Urinary bladder (tissue), 4 donors: ENCODE measurements around the gene TBC1D19. TPM values are rescaled to one million over a fixed set of nuclear protein-coding genes. Genes with fewer than 3 reads are reported as not detected.
"Not testable (repeated sequence)": the region's sequence is repeated elsewhere in the genome, so short reads cannot be mapped to it uniquely, and the experiment has no call there.

Experiments
- DNase-seq: peaks from one replicate; pipeline ENCODE4 v3.0.0-alpha.2; 2015; ENCODE audit errors: extremely low spot score
- H3K27ac ChIP-seq: one replicate; pipeline ENCODE4 v1.5.1; 2013; ENCODE audit warnings: low read depth, mild to moderate bottlenecking, moderate library complexity
- H3K36me3 ChIP-seq: one replicate; pipeline ENCODE4 v1.6.1; 2013; ENCODE audit warnings: mild to moderate bottlenecking, moderate library complexity; ENCODE audit not compliant: insufficient read depth
- H3K4me1 ChIP-seq: one replicate; pipeline ENCODE4 v1.6.1; 2013; ENCODE audit warnings: mild to moderate bottlenecking, moderate library complexity; ENCODE audit not compliant: insufficient read depth
- H3K4me3 ChIP-seq: one replicate; pipeline ENCODE4 v1.5.1; 2013; ENCODE audit warnings: low read depth, low read length
- WGBS: extraction: QIAGEN DNeasy Blood & Tissue Kit; methylation state at CpG from one replicate; pipeline ENCODE4 v1.1.7; 2013; 5-methylcytosine and 5-hydroxymethylcytosine counted together
- polyA plus RNA-seq: library from polyadenylated mRNA; stranded (reverse); fragments of 200-250 nt; gene quantifications from one replicate; pipeline ENCODE4 v1.2.3, GENCODE V29; 2013
- total RNA-seq: library from RNA; depleted of rRNA; stranded (reverse); fragments of >200 nt; gene quantifications from one replicate; pipeline ENCODE4 v1.2.3, GENCODE V29; 2014
- donor health status: healthy with polysubstance abuse.
- donor health status: healthy.

The TBC1D19 gene
- total RNA-seq (77.0 TPM), polyA plus RNA-seq (7.2 TPM)

- H3K4me3 ChIP-seq, result peak within 1 kb of the TSS; percentile 70
- H3K27ac ChIP-seq, result peak within 1 kb of the TSS; percentile 13
- H3K36me3 ChIP-seq, result no peaks in the 10 kb centered on the region
- H3K4me1 ChIP-seq, result no peaks in the 10 kb centered on the region
- DNase-seq, result peak; percentile 89
- under 1% methylated on average over 39 of the region's 39 CpGs for WGBS
These were observed at the start of gene TBC1D19 for GRCh38 chr4:26583865-26584652. Gene TBC1D19, plus strand, starts transcription at chr4:26584084. Its CDS starts 110 bp downstream, at chr4:26584194.

- no peak overlapping the region for H3K4me3 ChIP-seq
- no peaks in the 10 kb centered on the region for H3K36me3 ChIP-seq
- no peak for DNase-seq
- WGBS, result 41% methylated on average over 3 of the region's 3 CpGs
- H3K4me1 ChIP-seq, result no peaks in the 10 kb centered on the region
- H3K27ac ChIP-seq, result no peak overlapping the region
These were observed 40.9 kb upstream of the TBC1D19 start for GRCh38 chr4:26542991-26543390.

- no peaks in the 10 kb centered on the region for H3K36me3 ChIP-seq
- DNase-seq, result no peak
- no peak overlapping the region for H3K27ac ChIP-seq
- WGBS, result 97% methylated on average over 2 of the region's 2 CpGs
- no peaks in the 10 kb centered on the region for H3K4me1 ChIP-seq
- no peak overlapping the region for H3K4me3 ChIP-seq
These were observed 39.5 kb upstream of the TBC1D19 start for GRCh38 chr4:26544421-26544820.

- not testable (repeated sequence) for H3K36me3 ChIP-seq, H3K27ac ChIP-seq, DNase-seq, H3K4me1 ChIP-seq, H3K4me3 ChIP-seq
- 68% methylated on average over 1 of the region's 1 CpG for WGBS
These were observed 35.5 kb upstream of the TBC1D19 start for GRCh38 chr4:26548379-26548778.

GRCh38 chr4:26557164-26557563 lies 26.7 kb upstream of the TBC1D19 start:
- Histone ChIP-seq H3K4me1 (no peaks in the 10 kb centered on the region), H3K27ac (no peak overlapping the region), H3K4me3 (no peak overlapping the region), H3K36me3 (no peaks in the 10 kb centered on the region)
- no peak for DNase-seq

GRCh38 chr4:26558166-26558895 lies 25.6 kb upstream of the TBC1D19 start:
- H3K27ac ChIP-seq, result no peak overlapping the region

GRCh38 chr4:26566133-26566532 lies 17.8 kb upstream of the TBC1D19 start:
- Histone ChIP-seq H3K36me3 (no peaks in the 10 kb centered on the region), H3K4me1 (no peaks in the 10 kb centered on the region), H3K4me3 (no peak overlapping the region), H3K27ac (no peak overlapping the region)
- no peak for DNase-seq

More at GRCh38 chr4:26558166-26558895, 25.6 kb upstream of the TBC1D19 start:
- Histone ChIP-seq H3K36me3 (no peaks in the 10 kb centered on the region), H3K4me3 (no peak overlapping the region), H3K4me1 (no peaks in the 10 kb centered on the region)
- DNase-seq, result no peak
- WGBS, result 46% methylated on average over 3 of the region's 3 CpGs

GRCh38 chr4:26568446-26568994 lies 15.4 kb upstream of the TBC1D19 start:
- Histone ChIP-seq H3K27ac (no peak overlapping the region), H3K4me3 (no peak overlapping the region), H3K36me3 (no peaks in the 10 kb centered on the region), H3K4me1 (no peaks in the 10 kb centered on the region)
- WGBS, result 42% methylated on average over 3 of the region's 3 CpGs
- DNase-seq, result no peak

GRCh38 chr4:26570596-26570995 lies 13.3 kb upstream of the TBC1D19 start:
- Histone ChIP-seq H3K4me3 (no peak overlapping the region), H3K4me1 (no peaks in the 10 kb centered on the region), H3K27ac (no peak overlapping the region), H3K36me3 (no peaks in the 10 kb centered on the region)
- 55% methylated on average over 3 of the region's 3 CpGs for WGBS
- no peak for DNase-seq

- Histone ChIP-seq H3K27ac (no peak overlapping the region), H3K4me3 (no peak overlapping the region), H3K4me1 (no peaks in the 10 kb centered on the region), H3K36me3 (no peaks in the 10 kb centered on the region)
- no peak for DNase-seq
- 90% methylated on average over 1 of the region's 1 CpG for WGBS
These were observed 10.5 kb upstream of the TBC1D19 start for GRCh38 chr4:26573389-26573794.

- Histone ChIP-seq H3K4me3 (no peak overlapping the region), H3K27ac (no peak overlapping the region), H3K36me3 (no peaks in the 10 kb centered on the region), H3K4me1 (no peaks in the 10 kb centered on the region)
- WGBS, result 58% methylated on average over 1 of the region's 1 CpG
- DNase-seq, result no peak
These were observed 9.3 kb upstream of the TBC1D19 start for GRCh38 chr4:26574563-26574962.

GRCh38 chr4:26576231-26576739 lies 7.6 kb upstream of the TBC1D19 start:
- 35% methylated on average over 7 of the region's 7 CpGs for WGBS
- Histone ChIP-seq H3K36me3 (no peaks in the 10 kb centered on the region), H3K4me3 (no peak overlapping the region), H3K27ac (no peak overlapping the region), H3K4me1 (no peaks in the 10 kb centered on the region)
- DNase-seq, result no peak

GRCh38 chr4:26577066-26577465 lies 6.8 kb upstream of the TBC1D19 start:
- Histone ChIP-seq H3K4me1 (no peaks in the 10 kb centered on the region), H3K27ac (no peak overlapping the region)
- WGBS, result 73% methylated on average over 2 of the region's 2 CpGs

GRCh38 chr4:26579169-26579568 lies 4.7 kb upstream of the TBC1D19 start:
- no peak overlapping the region for H3K27ac ChIP-seq
- no peaks in the 10 kb centered on the region for H3K36me3 ChIP-seq
- no peaks in the 10 kb centered on the region for H3K4me1 ChIP-seq
- DNase-seq, result no peak
- H3K4me3 ChIP-seq, result no peak overlapping the region
- WGBS, result 88% methylated on average over 5 of the region's 5 CpGs

More at GRCh38 chr4:26577066-26577465, 6.8 kb upstream of the TBC1D19 start:
- Histone ChIP-seq H3K4me3 (no peak overlapping the region), H3K36me3 (no peaks in the 10 kb centered on the region)
- no peak for DNase-seq
